Right ventricle myocardium inferior (tissue), 1 donor: ENCODE data around the gene RGS3. TPM values are rescaled to one million over a fixed set of nuclear protein-coding genes. Genes with fewer than 3 reads are reported as not detected.
A peak's percentile ranks its signal among the peaks of the same experiment; 100 is the strongest.

Experiments
- ATAC-seq: fragments of 200-7000 bp; cut with Tn5 transposase; one replicate; pipeline ENCODE4 v1.9.1; 2020; ENCODE audit warnings: mild to moderate bottlenecking, moderate library complexity
- DNase-seq: peaks from one replicate; pipeline ENCODE4 v3.0.0; 2021; ENCODE audit errors: missing footprints
- intact Hi-C: fragments of 100-400 bp; cut with DNase I; formaldehyde crosslinking; loops from one replicate; pipeline ENCODE4 v1.11.0; 2022
- total RNA-seq: library from RNA; stranded (reverse); fragmentation: NEBNext Ultra II Directional; extraction: Animal tissue kit (Norgen Biotek cat#: 25700); gene quantifications from one replicate; pipeline ENCODE4 v1.2.1, GENCODE V29; 2021
- donor health status: DM: no; HTN: yes; CAD: no; lungs with severe emphysema.

RGS3 gene
- total RNA-seq, 1 donor from 2014 or later = 139 TPM

- no peak for ATAC-seq
- DNase-seq = no peak
- intact Hi-C loops = loop anchor here (5.0 kb wide), 1 partner anchor 35 kb away; no protein-coding TSS in a partner anchor
Observed at GRCh38 chr9:113556877-113557593, 93.5 kb downstream of the RGS3 start.

- ATAC-seq (peak; percentile 97), DNase-seq (peak; percentile 90)
- intact Hi-C loops = loop anchor here (5.0 kb wide), 1 partner anchor 37 kb away; no protein-coding TSS in a partner anchor
Observed at GRCh38 chr9:113558632-113559502, 95.3 kb downstream of the RGS3 start.

GRCh38 chr9:113559834-113560800 lies 96.6 kb downstream of the RGS3 start:
- no peak for ATAC-seq
- intact Hi-C loops = loop anchor here (5.0 kb wide), 1 partner anchor 38 kb away; no protein-coding TSS in a partner anchor
- no peak for DNase-seq

- intact Hi-C loops = no loop called here
- ATAC-seq = no peak
- DNase-seq = no peak
Observed at GRCh38 chr9:113562653-113563381, 99.3 kb downstream of the RGS3 start.

- ATAC-seq (no peak), DNase-seq (no peak)
- intact Hi-C loops = no loop called here
Observed at GRCh38 chr9:113563826-113564497, 100.4 kb downstream of the RGS3 start.

- ATAC-seq = peak; percentile 71
- intact Hi-C loops = no loop called here
- DNase-seq = peak; percentile 79
Observed at GRCh38 chr9:113564498-113565237, 101.1 kb downstream of the RGS3 start.

- intact Hi-C loops = no loop called here
- no peak for DNase-seq
- ATAC-seq = no peak
Observed at GRCh38 chr9:113566016-113566711, 102.6 kb downstream of the RGS3 start.

GRCh38 chr9:113566712-113567071 lies 103.2 kb downstream of the RGS3 start:
- DNase-seq (no peak), ATAC-seq (no peak)
- intact Hi-C loops = no loop called here

GRCh38 chr9:113567361-113568080 lies 104.0 kb downstream of the RGS3 start:
- no peak for ATAC-seq
- no peak for DNase-seq
- intact Hi-C loops = no loop called here

- no peak for ATAC-seq
- intact Hi-C loops = no loop called here
- DNase-seq = no peak
Observed at GRCh38 chr9:113568081-113568435, 104.5 kb downstream of the RGS3 start.

GRCh38 chr9:113568571-113569321 lies 105.2 kb downstream of the RGS3 start:
- DNase-seq = no peak
- ATAC-seq = peak; percentile 41
- intact Hi-C loops = no loop called here

- no peak for ATAC-seq
- DNase-seq = no peak
- intact Hi-C loops = no loop called here
Observed at GRCh38 chr9:113569472-113570060, 106.0 kb downstream of the RGS3 start.

- DNase-seq (no peak), ATAC-seq (no peak)
- intact Hi-C loops = no loop called here
Observed at GRCh38 chr9:113570106-113570505, 106.6 kb downstream of the RGS3 start.

- ATAC-seq (no peak), DNase-seq (no peak)
- intact Hi-C loops = no loop called here
Observed at GRCh38 chr9:113570749-113571711, 107.5 kb downstream of the RGS3 start.
